Measurements from ENCODE around the gene SLC13A1. TPM values are rescaled to one million over a fixed set of nuclear protein-coding genes. Genes with fewer than 3 reads are reported as not detected.

The SLC13A1 gene
- polyA plus RNA-seq, 3 donors, result not detected

DNA sequence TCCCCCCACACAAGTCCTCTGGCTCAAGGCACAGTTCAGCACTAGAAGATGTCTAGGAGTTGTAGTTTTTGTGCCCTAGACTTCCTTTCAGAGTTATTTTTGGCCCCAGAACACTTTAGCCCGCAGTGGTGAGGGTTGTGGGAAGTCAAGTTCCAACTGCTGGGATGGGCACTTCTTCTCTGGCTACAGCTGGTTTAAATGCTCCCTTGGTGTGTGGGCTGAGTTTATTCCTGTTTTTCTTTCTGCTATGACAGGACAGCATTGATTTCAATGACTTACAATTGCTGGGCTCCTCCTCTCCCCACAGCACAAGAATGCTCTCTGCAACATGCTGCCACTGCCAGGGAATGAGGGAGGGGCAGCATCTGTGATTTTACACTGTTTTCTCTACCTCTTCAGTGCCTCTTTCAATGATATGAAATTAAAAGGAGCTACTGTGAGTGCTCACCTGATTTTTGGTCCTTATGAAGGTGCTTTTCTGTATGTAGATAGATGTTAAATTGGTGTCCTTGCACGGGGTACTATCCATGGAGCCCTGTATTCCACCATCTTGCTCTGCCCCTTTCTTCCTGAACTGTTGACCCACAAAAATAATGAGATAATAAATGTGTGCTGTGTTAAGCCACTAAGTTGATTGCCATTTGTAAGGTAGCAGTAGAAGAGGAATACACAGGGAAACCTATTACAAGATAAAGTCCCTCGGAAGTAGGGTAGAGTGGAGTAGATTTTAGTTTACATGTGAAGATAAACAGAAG is 56.3 kb downstream of the SLC13A1 start:
- intact Hi-C loops (cut with micrococcal nuclease), result no loop called here
- no peaks in the 10 kb centered on the region for H3K4me1 Mint-ChIP-seq
- whole genome bisulfite sequencing (ENCODE audit: insufficient coverage), result 100% methylated on average over 1 of the region's 3 CpGs

GRCh38 chr7:123140561-123140960 is 59.2 kb downstream of the SLC13A1 start:
- Histone ChIP-seq H3K9ac (ENCODE audit: insufficient read depth, low read length, poor library complexity, severe bottlenecking) (no peak overlapping the region), H4K20me1 (ENCODE audit: insufficient read depth, low read length) (no peaks in the 10 kb centered on the region), H2AFZ (ENCODE audit: insufficient read depth, low read depth, low read length, poor library complexity, severe bottlenecking) (no peak overlapping the region), H3K4me2 (replicated peaks; ENCODE audit: extremely low read depth, low read length, poor library complexity, severe bottlenecking) (no peak overlapping the region), H3K36me3 (replicated peaks in 1 of 2; ENCODE audit: control insufficient read depth in 1 of 2, insufficient read depth in 2 of 2, low read length in 2 of 2) (no peaks in the 10 kb centered on the region), H3K4me3 (replicated peaks in 1 of 3; ENCODE audit: low read depth in 2 of 3, low read length in 3 of 3) (no peak overlapping the region), H3K9me3 (replicated peaks in 1 of 2; ENCODE audit: control insufficient read depth in 1 of 2, insufficient read depth in 1 of 2, low read length in 2 of 2) (peaks cover 5 to 12% of the 10 kb centered on the region in 2 donors), H3K79me2 (ENCODE audit: insufficient read depth, low read length) (no peaks in the 10 kb centered on the region), H3K27ac (ENCODE audit: low read depth in 1 of 2, low read length in 2 of 2) (no peak overlapping the region), H3K4me1 (ENCODE audit: control insufficient read depth in 1 of 2, insufficient read depth in 2 of 2, low read length in 2 of 2) (no peaks in the 10 kb centered on the region), H3K27me3 (ENCODE audit: control insufficient read depth in 2 of 2, insufficient read depth in 2 of 2, low read length in 2 of 2) (no peaks in the 10 kb centered on the region)
- TF ChIP-seq, protein P1, sequence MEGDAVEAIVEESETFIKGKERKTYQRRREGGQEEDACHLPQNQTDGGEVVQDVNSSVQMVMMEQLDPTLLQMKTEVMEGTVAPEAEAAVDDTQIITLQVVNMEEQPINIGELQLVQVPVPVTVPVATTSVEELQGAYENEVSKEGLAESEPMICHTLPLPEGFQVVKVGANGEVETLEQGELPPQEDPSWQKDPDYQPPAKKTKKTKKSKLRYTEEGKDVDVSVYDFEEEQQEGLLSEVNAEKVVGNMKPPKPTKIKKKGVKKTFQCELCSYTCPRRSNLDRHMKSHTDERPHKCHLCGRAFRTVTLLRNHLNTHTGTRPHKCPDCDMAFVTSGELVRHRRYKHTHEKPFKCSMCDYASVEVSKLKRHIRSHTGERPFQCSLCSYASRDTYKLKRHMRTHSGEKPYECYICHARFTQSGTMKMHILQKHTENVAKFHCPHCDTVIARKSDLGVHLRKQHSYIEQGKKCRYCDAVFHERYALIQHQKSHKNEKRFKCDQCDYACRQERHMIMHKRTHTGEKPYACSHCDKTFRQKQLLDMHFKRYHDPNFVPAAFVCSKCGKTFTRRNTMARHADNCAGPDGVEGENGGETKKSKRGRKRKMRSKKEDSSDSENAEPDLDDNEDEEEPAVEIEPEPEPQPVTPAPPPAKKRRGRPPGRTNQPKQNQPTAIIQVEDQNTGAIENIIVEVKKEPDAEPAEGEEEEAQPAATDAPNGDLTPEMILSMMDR (IDR thresholded peaks at IDR 0.05), result no peak
- Mint-ChIP-seq H3K9me3 (peaks cover 0 to 2% (median 0%) of the 10 kb centered on the region in 7 donors), H3K27me3 (ENCODE audit: low read depth in 3 of 3) (peaks cover 0 to 4% (median 1%) of the 10 kb centered on the region in 3 donors), H3K4me1 (no peaks in the 10 kb centered on the region), H3K27ac (no peak overlapping the region), H3K36me3 (no peaks in the 10 kb centered on the region), H3K4me3 (no peak overlapping the region)
- no peak for DNase-seq
- intact Hi-C loops (cut with micrococcal nuclease), result no loop called here

More for the DNA sequence above, 56.3 kb downstream of the SLC13A1 start:
- H3K79me2 ChIP-seq (ENCODE audit: insufficient read depth, low read length), result no peaks in the 10 kb centered on the region
- no peak for DNase-seq
- no peak overlapping the region for H3K9ac ChIP-seq (ENCODE audit: insufficient read depth, low read length, poor library complexity, severe bottlenecking)
- no peaks in the 10 kb centered on the region for H3K36me3 ChIP-seq (replicated peaks in 1 of 2; ENCODE audit: control insufficient read depth in 1 of 2, insufficient read depth in 2 of 2, low read length in 2 of 2)
- Mint-ChIP-seq H3K27me3 (ENCODE audit: low read depth in 3 of 3) (peaks cover 0 to 4% (median 1%) of the 10 kb centered on the region in 3 donors), H3K9me3 (peaks cover 0 to 2% (median 0%) of the 10 kb centered on the region in 7 donors), H3K27ac (no peak overlapping the region), H3K36me3 (no peaks in the 10 kb centered on the region), H3K4me3 (no peak overlapping the region)
- no peak overlapping the region for H3K27ac ChIP-seq (ENCODE audit: low read depth in 1 of 2, low read length in 2 of 2)
- no peaks in the 10 kb centered on the region for H3K27me3 ChIP-seq (ENCODE audit: control insufficient read depth in 2 of 2, insufficient read depth in 2 of 2, low read length in 2 of 2)
- H3K4me2 ChIP-seq (replicated peaks; ENCODE audit: extremely low read depth, low read length, poor library complexity, severe bottlenecking), result no peak overlapping the region
- H3K4me1 ChIP-seq (ENCODE audit: control insufficient read depth in 1 of 2, insufficient read depth in 2 of 2, low read length in 2 of 2), result no peaks in the 10 kb centered on the region
- H3K4me3 ChIP-seq (replicated peaks in 1 of 3; ENCODE audit: low read depth in 2 of 3, low read length in 3 of 3), result no peak overlapping the region
- TF ChIP-seq, protein P1 (IDR thresholded peaks at IDR 0.05), result no peak
- peaks cover 5 to 12% of the 10 kb centered on the region in 2 donors for H3K9me3 ChIP-seq (replicated peaks in 1 of 2; ENCODE audit: control insufficient read depth in 1 of 2, insufficient read depth in 1 of 2, low read length in 2 of 2)
- H2AFZ ChIP-seq (ENCODE audit: insufficient read depth, low read depth, low read length, poor library complexity, severe bottlenecking), result no peak overlapping the region
- H4K20me1 ChIP-seq (ENCODE audit: insufficient read depth, low read length), result no peaks in the 10 kb centered on the region

All from CD14-positive monocyte (primary cell).